Measurements from ENCODE around the gene VPS72. TPM values are rescaled to one million over a fixed set of nuclear protein-coding genes. Genes with fewer than 3 reads are reported as not detected.

Gene VPS72
- polyA plus RNA-seq, 1 experiment: 71.0 TPM

DNA sequence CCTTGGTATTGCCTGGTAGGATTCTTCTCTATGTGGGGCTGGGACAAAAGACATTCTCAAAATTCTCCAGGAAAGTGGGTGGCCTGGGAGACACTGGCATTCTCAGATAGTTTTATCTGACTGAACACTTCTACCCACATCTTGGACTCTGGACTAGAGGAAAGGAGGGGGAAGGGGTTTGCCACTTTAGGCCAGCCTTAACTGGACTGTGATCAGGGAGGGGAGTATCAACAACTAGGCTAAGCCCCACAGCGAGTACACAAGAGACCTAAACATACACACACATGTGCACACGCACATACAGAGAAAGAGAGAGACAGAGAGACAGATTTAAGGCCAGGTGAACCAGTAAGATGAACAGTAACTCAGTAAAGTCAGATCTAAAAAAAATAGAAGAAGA is 42.3 kb downstream of the VPS72 start:
- Histone ChIP-seq H3K4me3 (ENCODE audit: low read depth, low read length) (no peak overlapping the region), H3K36me3 (ENCODE audit: control insufficient read depth, insufficient read depth, low read length) (no peaks in the 10 kb centered on the region), H3K27me3 (ENCODE audit: control insufficient read depth, insufficient read depth, low read length) (no peaks in the 10 kb centered on the region)
- ChIA-PET POLR2A (no interaction called here), CTCF (no interaction called here)
- TF ChIP-seq, protein P1, sequence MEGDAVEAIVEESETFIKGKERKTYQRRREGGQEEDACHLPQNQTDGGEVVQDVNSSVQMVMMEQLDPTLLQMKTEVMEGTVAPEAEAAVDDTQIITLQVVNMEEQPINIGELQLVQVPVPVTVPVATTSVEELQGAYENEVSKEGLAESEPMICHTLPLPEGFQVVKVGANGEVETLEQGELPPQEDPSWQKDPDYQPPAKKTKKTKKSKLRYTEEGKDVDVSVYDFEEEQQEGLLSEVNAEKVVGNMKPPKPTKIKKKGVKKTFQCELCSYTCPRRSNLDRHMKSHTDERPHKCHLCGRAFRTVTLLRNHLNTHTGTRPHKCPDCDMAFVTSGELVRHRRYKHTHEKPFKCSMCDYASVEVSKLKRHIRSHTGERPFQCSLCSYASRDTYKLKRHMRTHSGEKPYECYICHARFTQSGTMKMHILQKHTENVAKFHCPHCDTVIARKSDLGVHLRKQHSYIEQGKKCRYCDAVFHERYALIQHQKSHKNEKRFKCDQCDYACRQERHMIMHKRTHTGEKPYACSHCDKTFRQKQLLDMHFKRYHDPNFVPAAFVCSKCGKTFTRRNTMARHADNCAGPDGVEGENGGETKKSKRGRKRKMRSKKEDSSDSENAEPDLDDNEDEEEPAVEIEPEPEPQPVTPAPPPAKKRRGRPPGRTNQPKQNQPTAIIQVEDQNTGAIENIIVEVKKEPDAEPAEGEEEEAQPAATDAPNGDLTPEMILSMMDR (IDR thresholded peaks at IDR 0.05; ENCODE audit: insufficient read depth, low read depth, low read length): no peak
- DNase-seq (ENCODE audit: low read depth): no peak

DNA sequence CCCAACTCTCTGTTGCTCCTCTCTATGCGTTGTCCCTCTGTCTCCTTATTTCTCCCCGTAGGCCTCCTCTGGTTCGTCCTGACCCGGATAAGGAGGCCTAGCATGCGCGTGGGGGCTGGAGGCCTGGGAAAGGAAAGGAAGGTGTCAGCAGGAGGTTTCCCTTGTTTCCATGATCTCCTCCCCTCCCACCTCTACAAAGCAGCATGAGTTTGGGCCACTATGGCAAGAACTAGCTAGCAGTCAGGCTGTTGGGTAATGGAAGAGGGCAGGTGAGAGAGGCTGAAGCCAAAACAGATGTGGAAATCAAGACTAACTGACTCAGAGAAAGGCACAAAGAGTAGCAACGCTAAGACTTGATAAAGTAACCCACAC is 42.9 kb downstream of the VPS72 start:
- Histone ChIP-seq H3K4me3 (ENCODE audit: low read depth, low read length) (peak overlapping the region; percentile 82), H3K27me3 (ENCODE audit: control insufficient read depth, insufficient read depth, low read length) (no peaks in the 10 kb centered on the region), H3K36me3 (ENCODE audit: control insufficient read depth, insufficient read depth, low read length) (no peaks in the 10 kb centered on the region)
- no peak for DNase-seq (ENCODE audit: low read depth)
- POLR2A ChIA-PET: no interaction called here
- TF ChIP-seq, protein P1 (IDR thresholded peaks at IDR 0.05; ENCODE audit: insufficient read depth, low read depth, low read length): no peak
- CTCF ChIA-PET: interaction anchor here (0.6 to 0.9 kb wide), 2 partner anchors 15 to 32 kb away, joined by 3 read pairs; no protein-coding TSS in a partner anchor

DNA sequence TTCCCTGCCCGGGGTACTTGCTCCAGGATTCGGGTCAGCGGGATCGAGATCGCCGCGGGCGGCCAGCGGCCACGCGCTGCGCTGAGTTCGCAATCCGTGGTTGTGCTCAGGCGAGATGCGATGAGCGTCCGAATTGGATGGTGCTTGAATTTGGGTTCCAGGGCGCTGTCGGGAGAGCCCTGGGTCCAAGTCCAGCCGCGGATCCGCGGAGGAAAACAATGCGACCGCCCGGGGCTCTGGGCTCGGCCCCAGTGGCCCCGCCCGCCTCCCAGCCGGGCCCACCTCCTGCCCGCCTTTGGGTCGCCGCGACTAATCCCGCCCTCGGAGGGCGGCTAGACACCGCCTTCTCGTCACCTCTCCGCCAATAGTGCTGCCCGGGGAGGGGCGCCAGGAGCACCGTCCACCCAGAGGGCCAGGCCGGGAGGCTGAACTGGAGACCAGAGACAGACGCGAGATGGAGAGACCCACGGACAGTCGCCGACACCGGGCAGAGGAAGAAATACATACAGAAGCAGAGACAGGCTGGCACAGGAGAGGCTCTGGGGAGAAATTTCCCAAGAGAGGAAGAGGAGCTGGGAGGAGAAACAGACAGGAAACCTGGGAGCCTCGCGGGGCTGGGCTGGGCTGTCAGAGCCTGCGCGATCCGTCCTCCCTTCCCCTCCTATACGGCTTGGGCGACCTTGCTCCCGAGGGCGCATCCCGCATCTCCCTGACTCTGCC is 43.4 kb downstream of the VPS72 start, which contains the start of gene SEMA6C:
SEMA6C (minus strand) TSS at position 220 of the 720 bp plus-strand sequence. CDS start 4,010 bp downstream, outside the sequence.
- TF ChIP-seq, protein P1 (IDR thresholded peaks at IDR 0.05; ENCODE audit: insufficient read depth, low read depth, low read length): no peak
- DNase-seq (ENCODE audit: low read depth): peak; percentile 59
- Histone ChIP-seq H3K4me3 (ENCODE audit: low read depth, low read length) (peak within 1 kb of the TSS; percentile 82), H3K27me3 (ENCODE audit: control insufficient read depth, insufficient read depth, low read length) (no peaks in the 10 kb centered on the region), H3K36me3 (ENCODE audit: control insufficient read depth, insufficient read depth, low read length) (no peaks in the 10 kb centered on the region)
- ChIA-PET CTCF (interaction anchor here (0.6 to 0.9 kb wide), 2 partner anchors 15 to 32 kb away, joined by 3 read pairs; no protein-coding TSS in a partner anchor), POLR2A (no interaction called here)

DNA sequence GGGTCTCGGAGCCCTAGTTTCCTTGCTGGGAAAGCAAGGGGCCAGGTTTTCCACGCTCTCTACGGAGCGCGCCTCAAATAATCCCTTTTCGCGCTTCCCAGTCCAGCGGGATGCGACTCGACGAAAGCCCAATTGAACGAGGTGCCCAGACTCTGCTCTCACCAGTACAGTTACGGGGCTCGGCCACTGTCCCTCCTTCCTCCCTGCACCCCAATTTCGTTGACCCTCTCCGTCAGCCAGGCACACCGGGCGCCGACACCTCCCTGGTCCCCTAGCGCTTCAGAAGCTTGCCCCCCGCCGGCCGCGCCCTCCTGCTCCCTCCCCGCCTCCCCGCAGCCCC is 44.0 kb downstream of the VPS72 start:
- Histone ChIP-seq H3K4me3 (ENCODE audit: low read depth, low read length) (peak overlapping the region; percentile 82), H3K36me3 (ENCODE audit: control insufficient read depth, insufficient read depth, low read length) (no peaks in the 10 kb centered on the region), H3K27me3 (ENCODE audit: control insufficient read depth, insufficient read depth, low read length) (no peaks in the 10 kb centered on the region)
- POLR2A ChIA-PET: no interaction called here
- CTCF ChIA-PET: interaction anchor here (0.9 to 1.7 kb wide), 3 partner anchors 9 to 107 kb away, joined by 4 to 5 read pairs (median 4); partner anchors contain the start of gene GABPB2
- TF ChIP-seq, protein P1 (IDR thresholded peaks at IDR 0.05; ENCODE audit: insufficient read depth, low read depth, low read length): no peak
- DNase-seq (ENCODE audit: low read depth): no peak

DNA sequence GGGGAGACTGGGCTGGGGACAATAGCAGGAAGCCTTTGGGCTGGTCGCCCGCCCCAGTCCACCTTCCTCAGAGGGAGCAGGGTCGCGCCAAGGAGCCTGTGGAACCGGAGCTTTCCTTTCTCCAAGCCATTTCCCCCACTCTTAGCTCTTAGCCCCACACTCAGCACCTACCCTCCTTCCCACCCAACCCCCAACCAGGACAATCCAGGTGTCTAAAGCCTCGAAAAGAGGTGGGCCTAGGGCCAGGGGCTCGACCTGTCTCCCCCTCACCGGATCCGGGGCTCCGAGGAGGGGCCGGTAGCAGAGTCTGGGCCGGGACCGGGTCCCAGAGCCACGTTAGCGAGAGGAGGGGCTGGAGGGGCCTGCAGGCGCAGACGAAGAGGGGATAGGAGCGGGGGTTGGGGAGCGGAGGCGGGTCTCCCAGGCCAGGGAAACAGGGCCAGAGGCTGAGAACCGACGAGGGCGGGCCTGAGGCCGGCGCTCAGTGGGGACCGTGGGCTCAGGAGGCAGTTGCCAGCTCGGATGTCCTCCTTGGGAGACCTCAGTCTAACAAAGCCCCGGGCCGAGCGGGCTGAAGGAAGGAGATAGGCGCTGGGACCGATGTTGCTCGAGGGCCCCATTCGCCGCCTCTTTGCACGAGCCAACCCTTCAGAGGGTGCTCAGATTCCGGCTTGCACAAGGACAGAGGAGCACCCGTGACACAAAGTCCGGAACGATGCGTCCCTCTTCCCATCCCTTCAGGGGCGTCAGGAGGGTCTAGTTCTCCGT is 44.5 kb downstream of the VPS72 start:
- TF ChIP-seq, protein P1 (IDR thresholded peaks at IDR 0.05; ENCODE audit: insufficient read depth, low read depth, low read length): no peak
- Histone ChIP-seq H3K27me3 (ENCODE audit: control insufficient read depth, insufficient read depth, low read length) (no peaks in the 10 kb centered on the region), H3K4me3 (ENCODE audit: low read depth, low read length) (peak overlapping the region; percentile 82), H3K36me3 (ENCODE audit: control insufficient read depth, insufficient read depth, low read length) (no peaks in the 10 kb centered on the region)
- ChIA-PET POLR2A (no interaction called here), CTCF (interaction anchor here (0.9 to 1.7 kb wide), 4 partner anchors 10 to 107 kb away, joined by 3 to 5 read pairs (median 4); partner anchors contain the start of gene GABPB2)
- no peak for DNase-seq (ENCODE audit: low read depth)
